ENCODE data around the gene BTG3. TPM values are rescaled to one million over a fixed set of nuclear protein-coding genes. Genes with fewer than 3 reads are reported as not detected.

BTG3 gene
- total and polyA plus RNA-seq, 2 donors (not counting 3 experiments of a cell fraction or from before 2014, with no cell fraction given), result 18.1 to 37.2 TPM

DNA sequence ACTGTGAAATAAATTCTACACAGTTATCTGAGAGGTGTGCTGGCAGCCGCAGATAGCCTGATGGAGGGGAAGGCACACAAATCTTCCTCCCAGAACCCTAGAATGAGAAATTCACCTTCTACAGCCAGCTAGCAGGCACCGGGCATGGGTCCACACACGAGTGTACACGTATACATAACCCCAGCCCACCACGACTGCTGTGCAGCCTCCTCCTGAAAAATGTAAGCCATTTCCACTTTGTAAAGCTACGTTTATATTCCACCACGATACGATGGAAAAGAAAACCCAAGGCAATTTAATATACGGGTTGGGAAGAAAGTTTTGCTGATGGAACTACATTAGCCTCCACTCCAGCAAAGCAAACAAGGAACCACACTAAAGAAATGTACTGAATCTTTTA is 1.8 kb downstream of the BTG3 start:
- H3K36me3 ChIP-seq (ENCODE audit: control insufficient read depth in 2 of 2, extremely low read depth in 1 of 2, insufficient read depth in 2 of 2, low read length in 2 of 2), result peaks cover 7 to 13% of the 10 kb centered on the region in 2 experiments
- dilution Hi-C loops (cut with MboI; ENCODE audit: extremely low pct_ligation_motif_present, low sequenced_read_pairs), result no loop called here
- peak overlapping the region; percentile 96 for H3K4me2 ChIP-seq (ENCODE audit: insufficient read depth, low read length)
- no peaks in the 10 kb centered on the region for H3K9me1 ChIP-seq (replicated peaks; ENCODE audit: control insufficient read depth, extremely low read depth, insufficient read depth, low read length)
- FAIRE-seq (no peak), DNase-seq (ENCODE audit: low read depth, low spot score) (no peak)
- H3K4me1 ChIP-seq (ENCODE audit: control insufficient read depth, extremely low read depth, insufficient read depth, low read length), result peaks cover 10% of the 10 kb centered on the region
- peaks cover 0 to 2% of the 10 kb centered on the region in 2 experiments for H3K27me3 ChIP-seq (ENCODE audit: control insufficient read depth in 2 of 2, insufficient read depth in 2 of 2, low read length in 2 of 2)
- peak overlapping the region; percentile 76 to 94 (median 93) for H3K4me3 ChIP-seq (replicated peaks in 1 of 3; ENCODE audit: insufficient read depth in 1 of 3, low read depth in 1 of 3, low read length in 3 of 3)
- H3K9ac ChIP-seq (replicated peaks; ENCODE audit: extremely low read depth, insufficient read depth, low read length), result peak overlapping the region; percentile 99
- no peaks in the 10 kb centered on the region for H3K9me3 ChIP-seq (replicated peaks; ENCODE audit: control insufficient read depth, insufficient read depth, low read length)
- ChIA-PET POLR2A (interaction anchor here (0.7 kb wide), 1 partner anchor 9 kb away, joined by 6 read pairs; no protein-coding TSS in a partner anchor), CTCF (interaction anchor here (0.8 to 2.7 kb wide), 7 partner anchors 9 to 225 kb away, joined by 3 to 25 read pairs (median 4); partner anchors contain the start of gene CXADR)
- no TSS peak for BruUV-seq (replicated peaks)
- no peaks in the 10 kb centered on the region for H4K20me1 ChIP-seq (replicated peaks; ENCODE audit: control insufficient read depth, extremely low read depth, insufficient read depth, low read length)
- TF ChIP-seq GATA2 (IDR thresholded peaks at IDR 0.05; ENCODE audit: insufficient read depth, insufficient read length, low read depth, low read length), result no peak
- no peak for TF ChIP-seq POLR2A (IDR thresholded peaks at IDR 0.05; ENCODE audit: low read depth, low read length)
- TF ChIP-seq, protein P1, sequence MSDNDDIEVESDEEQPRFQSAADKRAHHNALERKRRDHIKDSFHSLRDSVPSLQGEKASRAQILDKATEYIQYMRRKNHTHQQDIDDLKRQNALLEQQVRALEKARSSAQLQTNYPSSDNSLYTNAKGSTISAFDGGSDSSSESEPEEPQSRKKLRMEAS (IDR thresholded peaks at IDR 0.05; ENCODE audit: insufficient read depth, insufficient read length), result no peak
- TF ChIP-seq FOS (IDR thresholded peaks at IDR 0.05; ENCODE audit: borderline replicate concordance, insufficient read depth, low read length), result no peak
- TF ChIP-seq, protein P2, sequence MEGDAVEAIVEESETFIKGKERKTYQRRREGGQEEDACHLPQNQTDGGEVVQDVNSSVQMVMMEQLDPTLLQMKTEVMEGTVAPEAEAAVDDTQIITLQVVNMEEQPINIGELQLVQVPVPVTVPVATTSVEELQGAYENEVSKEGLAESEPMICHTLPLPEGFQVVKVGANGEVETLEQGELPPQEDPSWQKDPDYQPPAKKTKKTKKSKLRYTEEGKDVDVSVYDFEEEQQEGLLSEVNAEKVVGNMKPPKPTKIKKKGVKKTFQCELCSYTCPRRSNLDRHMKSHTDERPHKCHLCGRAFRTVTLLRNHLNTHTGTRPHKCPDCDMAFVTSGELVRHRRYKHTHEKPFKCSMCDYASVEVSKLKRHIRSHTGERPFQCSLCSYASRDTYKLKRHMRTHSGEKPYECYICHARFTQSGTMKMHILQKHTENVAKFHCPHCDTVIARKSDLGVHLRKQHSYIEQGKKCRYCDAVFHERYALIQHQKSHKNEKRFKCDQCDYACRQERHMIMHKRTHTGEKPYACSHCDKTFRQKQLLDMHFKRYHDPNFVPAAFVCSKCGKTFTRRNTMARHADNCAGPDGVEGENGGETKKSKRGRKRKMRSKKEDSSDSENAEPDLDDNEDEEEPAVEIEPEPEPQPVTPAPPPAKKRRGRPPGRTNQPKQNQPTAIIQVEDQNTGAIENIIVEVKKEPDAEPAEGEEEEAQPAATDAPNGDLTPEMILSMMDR (IDR thresholded peaks at IDR 0.05; ENCODE audit: extremely low read depth in 1 of 2, insufficient read depth in 1 of 2, low read depth in 1 of 2, low read length in 2 of 2), result no peak
- TF ChIP-seq POLR2AphosphoS5 (IDR thresholded peaks at IDR 0.05; ENCODE audit: insufficient read depth, low read depth, low read length), result no peak
- no peak for TF ChIP-seq JUN (IDR thresholded peaks at IDR 0.05; ENCODE audit: borderline replicate concordance, insufficient read depth, insufficient read length, low read depth)
- TF ChIP-seq MYC (IDR thresholded peaks at IDR 0.05; ENCODE audit: low read depth, low read length), result no peak
- TF ChIP-seq EZH2 (IDR thresholded peaks at IDR 0.05; ENCODE audit: borderline replicate concordance, low read depth, low read length, severe bottlenecking), result no peak
- H3K79me2 ChIP-seq (ENCODE audit: control insufficient read depth, insufficient read depth, low read length), result peaks cover 61% of the 10 kb centered on the region
- H2AFZ ChIP-seq (ENCODE audit: low read depth, low read length), result peak overlapping the region; percentile 52
- intact Hi-C loops (cut with micrococcal nuclease), result loop anchor here (1.0 to 5.0 kb wide), 4 partner anchors 84 to 1949 kb away; partner anchors contain the start of gene CXADR
- peak overlapping the region; percentile 97 for H3K27ac ChIP-seq (ENCODE audit: insufficient read depth, low read depth, low read length)

Measured in endothelial cell of umbilical vein (primary cell).